ENCODE measurements around the gene SPATA7.

SPATA7 gene

DNA sequence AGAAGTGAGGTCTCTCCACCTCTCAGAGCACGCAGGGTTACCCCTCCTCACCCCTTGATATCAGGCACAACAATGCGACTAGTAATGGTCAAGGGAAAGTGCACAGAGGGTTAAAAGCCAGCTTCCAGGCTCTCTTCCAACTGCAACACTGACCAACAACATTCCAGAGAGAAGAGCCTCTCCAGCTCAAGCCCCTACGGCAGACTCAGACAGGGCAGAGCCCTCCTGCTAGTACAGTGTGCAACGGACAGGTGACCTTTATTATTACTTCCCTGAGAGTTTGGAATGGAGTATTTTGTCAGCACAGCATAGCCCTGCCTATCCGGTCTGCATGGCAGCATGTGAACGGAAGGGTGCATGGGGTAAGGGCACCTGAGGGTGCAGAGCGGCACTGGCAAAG, 96.3 kb downstream of the SPATA7 start:
- no peak for DNase-seq (ENCODE audit: low read depth, low spot score)

DNA sequence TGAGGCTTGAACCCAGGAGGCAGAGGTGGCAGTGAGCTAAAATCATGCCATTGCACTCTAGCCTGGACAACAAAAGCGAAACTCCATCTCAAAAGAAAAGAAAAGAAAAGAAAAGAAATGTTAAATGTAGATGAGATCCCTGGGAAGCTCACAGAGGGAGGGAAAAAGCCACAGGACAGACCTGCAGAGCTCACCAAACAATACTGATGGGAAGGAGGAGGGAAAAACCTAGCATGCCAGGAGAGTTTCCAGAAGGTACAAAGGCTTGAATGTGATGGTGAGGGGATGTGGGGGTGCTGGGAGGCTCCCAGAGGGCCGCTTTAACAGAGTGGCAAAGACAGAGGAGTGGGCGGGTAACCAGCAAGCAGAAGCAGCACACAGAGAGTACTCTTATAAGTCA, 97.1 kb downstream of the SPATA7 start:
- DNase-seq (ENCODE audit: low read depth, low spot score), result no peak
